Stomach (tissue), 4 donors: Measurements from ENCODE around the gene LRFN2.

Experiments used
- EP300 ChIP-seq: sonication (generic); formaldehyde crosslinking; IDR thresholded peaks from one replicate; pipeline ENCODE4 v1.6.1; 2017; ENCODE audit warnings: antibody characterized with exemption
- POLR2A ChIP-seq, 4 donors: fragments of 450-650 bp; IDR thresholded peaks; one replicate each; pipeline ENCODE4 v1.6.1; 2016; ENCODE audit warnings: antibody characterized with exemption in 4 of 4, control low read depth in 2 of 4, mild to moderate bottlenecking in 1 of 4, moderate library complexity in 1 of 4
- POLR2AphosphoS5 ChIP-seq, 3 donors: sonication (generic); formaldehyde crosslinking; IDR thresholded peaks; one replicate each; pipeline ENCODE4 v1.6.1; 2016; ENCODE audit warnings: antibody characterized with exemption in 3 of 3
- TF ChIP-seq, protein P1 (sequence below), 7 experiments: fragments of 450-650 bp in 4 of 7; fragments of 200-600 bp in 3 of 7; sonication (generic) in 3 of 7; IDR thresholded peaks; one replicate each; pipeline ENCODE4 v1.5.1; 2016 to 2019; ENCODE audit warnings: antibody characterized with exemption in 7 of 7, control low read depth in 2 of 7, mild to moderate bottlenecking in 1 of 7

- TF ChIP-seq POLR2A (IDR thresholded peaks at IDR 0.05) (no peak), POLR2AphosphoS5 (IDR thresholded peaks at IDR 0.05) (no peak), EP300 (no peak)
- TF ChIP-seq, protein P1, sequence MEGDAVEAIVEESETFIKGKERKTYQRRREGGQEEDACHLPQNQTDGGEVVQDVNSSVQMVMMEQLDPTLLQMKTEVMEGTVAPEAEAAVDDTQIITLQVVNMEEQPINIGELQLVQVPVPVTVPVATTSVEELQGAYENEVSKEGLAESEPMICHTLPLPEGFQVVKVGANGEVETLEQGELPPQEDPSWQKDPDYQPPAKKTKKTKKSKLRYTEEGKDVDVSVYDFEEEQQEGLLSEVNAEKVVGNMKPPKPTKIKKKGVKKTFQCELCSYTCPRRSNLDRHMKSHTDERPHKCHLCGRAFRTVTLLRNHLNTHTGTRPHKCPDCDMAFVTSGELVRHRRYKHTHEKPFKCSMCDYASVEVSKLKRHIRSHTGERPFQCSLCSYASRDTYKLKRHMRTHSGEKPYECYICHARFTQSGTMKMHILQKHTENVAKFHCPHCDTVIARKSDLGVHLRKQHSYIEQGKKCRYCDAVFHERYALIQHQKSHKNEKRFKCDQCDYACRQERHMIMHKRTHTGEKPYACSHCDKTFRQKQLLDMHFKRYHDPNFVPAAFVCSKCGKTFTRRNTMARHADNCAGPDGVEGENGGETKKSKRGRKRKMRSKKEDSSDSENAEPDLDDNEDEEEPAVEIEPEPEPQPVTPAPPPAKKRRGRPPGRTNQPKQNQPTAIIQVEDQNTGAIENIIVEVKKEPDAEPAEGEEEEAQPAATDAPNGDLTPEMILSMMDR (IDR thresholded peaks at IDR 0.05), result no peak
Measured at GRCh38 chr6:40344566-40345167, 242.5 kb downstream of the LRFN2 start.
